Middle frontal gyrus (tissue), 1 donor: ENCODE results near the gene CCDC89.
"Not testable (repeated sequence)": the region's sequence is repeated elsewhere in the genome, so short reads cannot be mapped to it uniquely, and the experiment has no call there.

ENCODE experiments used
- DNase-seq: peaks from one replicate; pipeline ENCODE4 v3.0.0-alpha.2; 2015; ENCODE audit warnings: low spot score; ENCODE audit errors: extremely low spot score

CCDC89 gene

DNA sequence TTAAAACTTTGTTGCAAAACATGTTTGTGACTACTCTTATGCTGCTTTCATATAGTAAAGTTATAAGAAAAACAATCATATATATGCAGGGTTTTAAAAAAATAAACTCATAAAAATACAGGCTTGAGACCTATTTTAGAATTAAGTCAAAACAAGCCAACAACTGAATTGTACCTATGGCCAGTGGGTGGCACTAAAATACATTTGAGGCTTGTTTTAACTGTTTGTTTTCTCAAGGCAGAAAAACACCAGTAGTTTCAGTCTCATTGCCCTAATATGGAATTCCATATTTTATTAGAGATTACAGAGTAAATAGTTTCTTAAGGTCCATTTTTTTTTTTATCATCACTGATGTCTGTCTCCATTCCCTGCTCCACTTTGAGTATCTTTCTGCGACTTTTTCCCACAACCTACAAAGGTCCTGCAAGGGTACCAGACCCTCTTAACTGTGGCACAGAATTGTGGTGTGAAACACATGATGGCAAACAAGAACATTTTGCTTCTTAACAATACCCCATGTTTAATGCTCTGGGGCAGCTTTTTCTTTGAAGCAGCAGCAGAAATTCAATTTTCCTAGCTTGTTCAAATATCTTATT is 8.5 kb upstream of the CCDC89 start:
- no peak for DNase-seq

DNA sequence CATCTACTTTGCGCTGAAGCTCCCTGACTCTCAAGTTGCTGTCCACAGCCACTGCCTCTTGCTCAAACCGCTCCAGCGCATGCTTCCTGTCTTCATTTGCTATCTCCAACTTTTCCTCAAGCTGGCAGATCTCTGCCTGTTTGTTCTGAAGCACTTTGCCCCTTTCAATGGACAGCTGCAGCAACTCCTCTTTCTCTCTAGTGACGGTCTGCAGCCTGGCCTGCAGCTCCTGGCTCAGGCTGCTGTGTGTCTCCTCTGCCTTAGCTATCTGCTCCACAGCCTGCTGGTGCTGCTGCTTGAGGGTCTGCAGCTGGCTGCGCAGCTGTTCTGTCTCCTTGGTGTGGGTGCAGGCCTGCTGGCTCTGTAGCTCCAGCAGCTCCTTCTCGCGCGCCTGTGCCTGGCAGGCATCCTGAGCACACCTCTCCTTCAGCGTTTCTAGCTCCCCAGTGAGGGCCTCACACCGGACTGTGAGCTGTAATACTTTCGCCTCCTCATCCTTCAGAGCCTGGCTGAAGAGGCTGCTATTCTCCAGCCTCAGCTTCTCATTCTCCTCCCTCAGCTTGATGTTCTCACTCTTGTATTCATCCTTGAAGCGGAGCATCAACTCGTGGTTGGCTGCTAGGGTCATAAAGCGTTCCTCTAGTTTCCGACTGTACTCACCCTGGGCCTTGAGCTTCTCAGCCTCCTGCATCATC is 723 bp downstream of the CCDC89 start:
- no peak for DNase-seq

DNA sequence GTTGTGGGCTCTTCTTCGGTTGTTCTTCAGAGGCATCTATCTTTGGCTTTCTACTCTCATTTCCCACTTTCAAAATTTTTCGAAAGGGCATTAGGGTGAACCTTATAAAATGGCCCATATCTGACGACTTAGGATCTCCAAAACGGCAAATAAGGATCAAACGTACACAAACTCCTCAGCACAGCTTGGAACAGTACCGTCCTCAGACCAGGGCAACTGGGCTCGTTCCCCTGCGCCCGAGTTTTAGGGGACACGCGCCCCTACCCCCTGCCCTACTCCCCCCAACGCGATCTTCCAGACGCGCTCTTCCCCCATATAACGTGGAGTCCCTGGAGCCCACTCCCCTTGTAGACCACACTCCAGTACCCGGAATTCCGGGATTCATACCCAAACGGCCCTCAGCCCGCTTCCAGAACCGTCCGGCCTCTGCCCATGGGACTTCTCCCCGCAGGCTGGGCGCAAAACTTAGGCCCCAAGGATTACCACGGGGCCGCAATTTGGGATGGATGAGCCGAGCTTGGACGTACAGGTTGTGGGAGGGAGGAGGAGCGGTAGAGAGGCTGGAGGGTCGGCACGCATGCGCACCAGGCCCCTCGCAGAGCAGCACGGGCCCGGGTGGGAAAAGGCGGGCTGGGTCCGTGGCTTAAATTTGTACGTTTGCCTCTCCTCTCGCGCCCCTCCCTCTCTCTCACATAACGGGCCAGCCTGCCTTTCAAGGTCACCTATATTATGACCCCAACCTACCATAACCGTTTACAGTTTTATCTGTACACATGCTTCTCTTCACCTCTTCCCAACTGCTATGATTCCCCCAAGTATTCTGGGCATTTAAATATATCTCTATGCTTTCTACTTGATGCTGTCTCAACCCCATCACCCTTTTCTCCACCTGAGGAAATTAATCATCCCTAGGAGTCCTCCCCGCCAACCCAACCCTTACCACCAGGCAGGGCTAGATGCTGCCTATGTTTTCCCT is 3.4 kb downstream of the CCDC89 start:
- no peak for DNase-seq

DNA sequence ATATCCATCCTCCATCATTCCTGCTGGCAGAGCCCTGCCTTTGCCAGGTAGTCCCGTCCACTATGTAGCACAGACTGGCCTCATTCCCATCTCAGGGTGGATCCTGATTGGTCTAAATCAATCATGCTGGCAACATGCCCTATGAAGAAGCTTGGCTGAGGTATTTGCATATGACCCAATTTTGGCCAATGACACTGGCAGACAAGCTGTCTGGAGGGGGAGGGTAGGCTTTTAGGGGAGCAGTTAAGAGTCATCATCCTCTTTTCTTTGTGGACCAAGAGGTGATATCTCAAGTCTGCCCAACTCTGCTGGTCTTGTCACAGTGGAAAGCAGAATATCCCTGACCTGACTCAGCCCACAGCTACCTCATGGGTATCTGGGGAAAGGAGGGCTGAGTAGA is 5.1 kb downstream of the CCDC89 start:
- no peak for DNase-seq

DNA sequence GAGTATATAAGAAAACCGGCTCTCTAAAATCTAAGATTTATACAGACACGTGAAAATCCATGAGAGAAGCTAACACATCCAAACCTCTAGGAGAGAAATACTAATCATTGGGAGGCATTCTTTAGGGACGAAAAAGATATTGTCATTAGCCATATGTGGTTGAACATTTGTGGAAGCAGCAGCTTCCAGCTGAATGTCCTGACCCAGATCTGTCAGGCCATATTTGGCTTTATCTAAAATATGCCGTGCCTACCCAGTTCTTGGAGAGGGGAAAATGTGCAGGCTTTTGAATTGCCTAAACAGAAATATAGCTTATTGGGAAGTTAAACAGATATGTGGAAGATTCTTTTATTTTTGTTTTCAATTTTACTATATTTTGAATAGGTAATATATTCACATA is 6.4 kb downstream of the CCDC89 start:
- DNase-seq = no peak

DNA sequence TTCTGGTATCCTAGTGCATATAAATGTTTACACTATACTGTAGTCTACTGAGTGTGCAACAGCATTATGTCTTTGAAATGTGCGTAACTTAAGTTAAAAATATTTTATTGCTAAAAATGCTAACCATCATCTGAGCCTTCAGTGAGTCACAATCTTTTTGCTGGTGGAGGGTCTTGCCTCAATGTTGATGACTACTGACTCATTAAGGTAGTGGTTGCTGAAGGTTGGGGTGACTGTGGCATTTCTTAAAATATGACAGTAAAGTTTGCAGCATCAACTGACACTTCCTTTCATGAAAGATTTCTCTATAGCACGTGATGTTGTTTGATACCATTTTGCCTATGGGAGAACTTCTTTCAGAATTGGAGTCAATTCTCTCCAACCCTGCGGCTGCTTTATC is 12.6 kb downstream of the CCDC89 start:
- DNase-seq = no peak

DNA sequence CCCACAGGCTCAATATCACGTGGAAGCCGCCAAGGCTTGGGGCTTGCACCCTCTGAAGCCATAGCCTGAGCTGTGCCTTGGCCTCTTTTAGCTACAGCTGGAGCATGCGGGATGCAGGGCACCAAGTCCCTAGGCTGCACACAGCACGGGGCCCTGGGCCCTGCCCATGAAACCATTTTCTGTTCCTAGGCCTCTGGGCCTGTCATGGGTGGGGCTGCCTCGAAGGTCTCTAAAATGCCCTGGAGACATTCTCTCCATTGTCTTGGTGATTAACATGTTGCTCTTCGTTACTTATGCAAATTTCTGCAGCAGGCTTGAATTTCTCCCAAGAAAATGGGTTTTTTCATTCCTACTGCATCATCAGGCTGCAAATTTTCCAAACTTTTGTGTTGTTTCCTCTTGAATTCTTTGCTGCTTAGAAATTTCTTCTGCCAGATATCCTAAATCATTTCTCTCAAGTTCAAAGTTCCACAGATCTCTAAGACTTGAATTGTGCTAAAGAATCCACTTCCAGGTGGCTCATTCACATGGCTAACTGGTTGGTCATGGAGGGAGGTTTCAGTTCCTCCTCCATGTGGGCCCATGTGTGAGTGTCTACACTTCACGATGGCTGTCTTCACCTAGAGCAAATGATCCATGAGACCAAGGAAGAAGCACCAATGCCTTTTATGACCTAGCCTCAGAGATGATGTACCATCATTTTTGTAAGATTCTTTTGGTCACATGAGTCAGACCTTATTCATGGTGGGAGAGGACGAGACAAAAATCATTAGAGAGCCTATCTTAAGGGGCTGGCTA is 13.7 kb downstream of the CCDC89 start:
- DNase-seq = no peak

DNA sequence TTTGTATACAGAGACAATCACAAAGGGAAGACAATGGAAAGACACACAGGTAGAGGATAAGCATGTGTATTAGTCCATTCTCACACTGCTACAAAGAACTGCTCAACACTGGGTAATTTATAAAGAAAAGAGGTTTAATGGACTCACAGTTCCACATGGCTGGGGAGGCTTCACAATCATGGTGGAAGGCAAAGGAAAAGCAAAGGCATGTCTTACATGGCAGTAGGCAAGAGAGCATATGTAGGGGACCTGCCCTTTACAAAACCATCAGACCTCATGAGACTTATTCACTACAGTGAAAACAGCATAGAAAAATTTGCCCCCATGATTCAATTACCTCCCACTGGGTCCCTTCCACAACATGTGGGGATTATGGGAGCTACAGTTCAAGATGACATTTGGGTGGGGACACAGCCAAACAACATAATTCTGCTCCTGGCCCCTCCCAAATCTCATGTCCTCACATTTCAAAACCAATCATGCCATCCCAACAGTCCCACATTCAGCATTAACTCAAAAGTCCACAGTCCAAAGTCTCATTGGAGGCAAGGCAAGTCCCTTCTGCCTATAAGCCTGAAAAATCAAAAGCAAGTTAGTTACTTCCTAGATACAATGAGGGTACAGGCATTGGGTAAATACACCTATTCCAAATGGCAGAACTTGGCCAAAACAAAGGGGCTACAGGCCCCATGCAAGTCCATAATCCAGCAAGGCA is 14.9 kb downstream of the CCDC89 start:
- DNase-seq = not testable (repeated sequence)

DNA sequence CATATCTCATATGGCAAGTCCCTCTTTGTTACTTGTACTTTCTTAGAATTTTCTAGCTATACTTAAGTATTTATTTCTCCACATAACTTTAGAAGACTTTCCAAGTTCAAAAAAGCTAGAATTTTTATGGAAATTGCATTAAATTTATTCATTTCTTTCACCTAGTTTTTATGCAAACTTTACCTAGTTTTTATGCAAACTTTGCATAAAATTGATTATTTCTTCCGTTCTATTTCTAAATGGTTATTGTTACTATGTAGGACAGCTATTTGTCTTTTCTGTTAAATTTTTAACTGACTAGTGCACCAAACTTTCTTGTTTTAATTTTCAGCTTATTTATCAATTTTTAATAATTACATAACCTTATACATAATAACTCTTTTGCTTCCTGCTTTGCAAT is 17.8 kb downstream of the CCDC89 start:
- no peak for DNase-seq

DNA sequence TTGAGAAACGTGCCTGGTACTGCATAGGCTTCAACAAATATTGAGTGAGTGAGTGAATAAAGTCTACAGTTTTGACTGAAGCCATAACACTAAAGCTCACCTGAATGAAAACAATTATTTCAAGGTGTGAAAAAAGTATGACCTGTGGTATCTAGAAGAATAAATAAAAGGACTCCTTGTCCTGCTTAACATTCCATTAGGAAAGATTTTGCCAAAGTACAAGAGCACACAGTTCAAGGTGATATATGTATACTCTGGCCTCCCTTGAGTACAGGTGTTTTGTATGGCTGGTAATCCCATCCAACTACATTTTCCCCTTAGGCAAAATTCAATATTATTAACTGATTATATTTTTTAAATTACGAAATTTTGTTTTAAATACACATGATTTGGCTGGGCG is 19.3 kb downstream of the CCDC89 start:
- no peak for DNase-seq

DNA sequence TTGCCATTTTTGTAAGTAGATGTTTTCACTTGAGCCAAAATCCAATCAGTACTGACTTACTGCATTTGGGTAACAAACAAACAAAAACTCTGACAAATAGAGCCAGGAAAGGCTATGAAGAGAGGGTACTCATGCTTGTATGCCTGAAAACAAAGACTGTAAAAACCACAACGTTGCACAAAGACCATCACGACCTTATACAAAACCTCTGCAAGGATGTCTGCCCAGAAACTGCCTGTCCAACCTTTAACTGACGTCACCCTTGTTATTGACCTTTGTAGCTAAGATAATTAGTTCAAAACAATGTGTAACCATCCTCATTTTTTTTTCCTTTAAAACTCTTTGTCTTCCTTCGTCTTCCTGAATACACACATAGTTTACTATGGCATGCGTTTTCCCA is 20.3 kb downstream of the CCDC89 start:
- no peak for DNase-seq

DNA sequence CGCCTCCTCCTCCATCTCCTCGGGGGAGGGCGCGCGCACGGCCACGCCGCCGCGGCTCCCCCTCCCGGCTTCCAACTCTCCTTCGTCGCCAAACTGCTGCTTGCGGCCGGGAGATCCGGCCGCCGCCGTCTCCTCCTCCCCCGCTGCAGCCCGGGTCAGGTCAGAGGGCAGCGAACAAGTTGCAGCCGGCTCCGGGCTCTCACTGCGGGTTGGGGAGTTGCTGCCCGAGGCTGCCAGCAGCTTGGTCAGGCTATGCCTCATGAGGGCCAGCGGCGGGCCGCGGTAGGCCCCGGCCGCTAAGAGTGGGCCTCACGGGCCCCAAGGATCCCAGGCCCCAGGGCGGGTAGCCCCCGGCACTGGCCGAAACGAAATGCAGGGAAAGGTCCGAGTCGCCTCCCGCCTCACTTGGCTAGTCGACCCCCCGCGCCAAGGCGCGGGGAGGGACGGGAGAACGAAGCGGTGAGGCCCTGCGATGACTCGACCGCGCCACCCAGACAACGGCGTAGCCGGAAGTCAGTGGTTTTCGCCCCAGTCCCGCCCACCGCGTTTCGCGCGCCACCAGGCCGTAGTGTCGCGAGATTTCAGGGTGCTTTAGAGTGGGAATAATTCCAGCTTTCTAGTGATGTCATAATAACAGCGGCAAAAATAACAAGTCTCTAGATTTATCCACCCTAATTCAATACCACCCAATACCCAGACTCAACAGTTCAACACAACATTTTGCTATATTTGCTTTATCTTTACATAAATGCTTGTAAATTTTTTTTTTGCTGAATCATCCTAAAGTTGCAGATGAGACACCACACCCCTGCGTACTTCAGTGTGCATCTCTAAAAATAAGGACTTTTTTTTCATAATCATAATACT is 21.1 kb downstream of the CCDC89 start, which contains the start of gene CREBZF:
Gene CREBZF, minus strand, starts transcription at position 515 of the 867 bp plus-strand sequence. Its CDS starts 254 bp downstream, at position 261.
- peak; percentile 94 for DNase-seq

DNA sequence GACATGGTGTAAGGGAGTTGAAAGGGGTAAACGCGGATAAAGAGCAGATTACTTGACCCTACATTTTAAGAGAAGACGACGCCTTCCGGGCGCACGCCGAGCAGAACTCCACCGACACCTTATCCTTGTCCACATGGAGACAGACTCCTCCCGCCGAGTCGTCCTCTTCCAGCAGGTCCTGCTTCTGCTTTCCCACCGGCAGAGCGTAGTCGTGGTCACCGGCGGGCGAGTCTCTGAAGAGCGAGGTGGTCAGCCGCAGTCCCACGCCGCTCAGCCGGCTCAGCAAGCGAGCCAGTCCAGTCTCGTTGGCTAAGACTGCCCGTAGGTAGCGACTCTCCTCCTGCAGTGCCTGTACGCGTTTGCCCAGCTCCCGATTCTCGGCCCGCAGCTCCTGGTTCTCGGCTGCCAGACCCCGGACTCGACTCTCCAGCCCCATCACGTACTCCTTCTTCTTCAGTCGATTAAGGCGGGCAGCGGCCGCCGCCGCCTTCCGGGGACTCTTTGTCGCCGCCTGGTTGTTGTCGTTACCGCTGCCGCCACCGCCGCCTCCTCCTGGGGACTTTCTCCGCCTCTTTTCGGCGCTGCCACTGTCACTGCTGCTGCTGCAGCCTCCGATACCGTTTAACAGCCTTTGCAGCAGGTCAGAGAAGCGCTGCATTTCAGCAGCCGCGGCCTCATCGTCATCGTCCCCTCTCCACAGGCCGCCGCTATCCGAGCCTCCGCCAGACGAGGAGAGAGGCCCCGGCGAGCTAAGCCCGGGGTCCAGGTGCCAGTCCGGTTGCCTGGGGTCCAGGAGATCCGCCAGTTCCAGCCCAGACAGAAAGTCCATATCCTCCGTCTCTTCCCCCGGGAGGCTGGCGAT is 22.0 kb downstream of the CCDC89 start:
- DNase-seq = peak; percentile 70

DNA sequence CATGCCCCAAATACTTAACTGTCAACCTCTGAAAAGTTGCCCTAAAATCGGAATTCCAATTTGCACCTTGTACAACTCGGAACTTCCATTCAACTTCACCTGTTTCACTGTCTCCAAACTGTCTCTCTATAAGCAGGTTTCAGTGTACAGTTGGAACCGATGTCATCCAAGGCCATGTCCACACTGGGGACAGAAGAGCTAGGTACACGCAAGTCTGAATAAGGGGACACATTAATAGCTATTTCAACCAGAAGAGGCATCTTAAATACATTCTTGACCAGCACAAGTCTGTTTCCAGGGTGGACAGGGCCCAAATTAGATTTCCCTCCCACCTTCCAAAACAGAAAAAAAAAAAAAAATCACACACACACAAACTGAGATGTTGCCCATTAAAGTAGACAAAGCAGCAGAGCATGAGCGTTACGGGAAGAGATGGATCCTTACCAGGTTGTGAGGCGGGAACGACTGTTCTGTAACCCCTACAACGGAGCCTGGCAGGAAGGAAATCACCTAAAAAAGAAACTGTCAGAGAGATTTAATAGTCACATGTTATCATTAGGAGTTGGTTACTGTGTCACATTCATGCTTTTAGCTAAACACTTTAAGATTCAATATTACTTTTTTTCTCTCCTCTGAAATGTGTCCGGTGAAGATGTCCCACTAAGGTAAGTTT is 22.8 kb downstream of the CCDC89 start:
- DNase-seq = no peak

DNA sequence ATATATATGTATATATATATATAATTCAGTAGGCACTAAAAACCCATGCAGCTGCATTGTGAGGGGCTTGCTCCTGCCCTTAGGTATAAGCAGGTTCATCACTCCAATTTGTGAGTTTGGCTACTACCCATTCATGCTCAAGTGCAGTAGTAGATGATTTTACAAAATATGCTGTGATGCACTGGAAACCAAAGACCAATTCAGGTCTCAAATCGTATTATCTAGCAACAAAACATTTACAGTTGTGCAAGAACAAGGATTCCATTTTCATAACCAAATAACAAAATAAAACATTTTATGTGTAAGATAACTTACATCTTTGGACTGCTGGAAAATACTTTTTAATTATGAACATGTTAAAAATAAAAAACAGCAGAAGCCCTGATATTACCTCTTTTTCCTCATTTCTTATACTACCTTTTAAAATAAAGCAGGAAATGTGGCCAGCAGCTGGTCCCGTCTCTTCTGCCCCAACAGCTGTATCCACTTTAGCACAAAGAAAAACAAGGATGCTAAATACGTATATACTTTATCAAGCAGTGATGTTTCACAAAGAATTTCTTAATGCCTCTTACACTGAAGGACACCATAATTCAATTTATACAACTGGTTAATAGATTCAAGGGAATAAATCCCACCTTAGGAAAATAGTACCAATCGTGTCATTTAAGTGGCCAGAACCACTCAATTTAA is 23.9 kb downstream of the CCDC89 start:
- no peak for DNase-seq

DNA sequence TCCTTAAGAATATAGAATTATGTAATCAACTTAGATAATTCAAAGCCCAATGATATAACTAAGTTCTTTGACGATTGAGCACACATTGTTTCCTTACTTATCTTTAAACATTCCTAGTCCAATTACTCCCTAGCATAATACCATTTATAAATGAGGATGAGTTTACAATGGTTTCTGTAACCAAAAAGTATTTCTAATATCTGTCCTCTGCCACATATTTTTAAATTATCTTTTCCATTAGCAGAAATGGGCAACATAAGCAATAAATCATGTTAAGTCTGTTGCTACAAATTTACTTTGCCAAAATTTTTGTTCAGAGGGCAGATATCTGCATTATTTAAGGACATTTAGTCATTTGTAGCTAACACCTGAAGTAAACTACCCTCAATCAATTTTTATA is 27.8 kb downstream of the CCDC89 start:
- DNase-seq = no peak

DNA sequence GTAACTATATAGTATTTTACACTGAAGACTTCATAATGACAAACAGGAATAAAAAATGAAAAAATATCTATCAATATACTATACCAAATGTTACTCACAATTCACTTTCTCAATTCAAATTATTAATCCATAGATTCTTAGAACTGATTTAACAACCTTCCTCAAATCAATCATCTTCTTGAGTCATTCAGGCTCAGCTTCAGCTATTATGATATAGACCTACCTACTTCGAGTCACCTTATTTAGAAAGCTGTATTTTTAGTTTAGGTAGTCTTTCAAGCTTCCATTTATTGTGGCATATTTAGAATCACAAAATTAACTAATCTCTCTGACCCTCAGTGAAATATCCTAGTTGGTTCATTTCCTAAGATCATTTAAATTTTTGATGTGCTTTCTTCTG is 29.2 kb downstream of the CCDC89 start:
- no peak for DNase-seq

DNA sequence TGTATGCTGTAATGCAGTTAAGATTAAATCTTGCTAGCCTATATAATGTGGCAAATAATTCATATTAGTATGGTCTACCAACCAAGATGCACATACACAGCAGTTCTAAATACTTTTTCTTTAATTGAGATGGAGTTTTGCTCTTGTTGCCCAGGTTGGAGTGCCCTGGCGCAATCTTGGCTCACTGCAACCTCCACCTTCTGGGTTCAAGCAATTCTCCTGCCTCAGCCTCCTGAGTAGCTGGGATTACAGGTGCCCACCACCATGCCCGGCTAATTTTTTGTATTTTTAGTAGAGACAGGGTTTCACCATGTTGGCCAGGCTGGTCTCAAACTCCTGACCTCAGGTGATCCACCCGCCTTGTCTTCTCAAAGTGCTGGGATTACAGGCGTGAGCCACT is 31.7 kb downstream of the CCDC89 start:
- DNase-seq = not testable (repeated sequence)
